Tibial nerve (tissue), 4 donors: ENCODE results near the gene FILIP1. TPM values are rescaled to one million over a fixed set of nuclear protein-coding genes. Genes with fewer than 3 reads are reported as not detected.

Experiments
- DNase-seq, 2 donors: peaks; one replicate each; pipeline ENCODE4 v3.0.0-alpha.2; 2019; ENCODE audit warnings: low spot score in 2 of 2
- H3K27ac ChIP-seq, 4 donors: fragments of 200-600 bp; sonication (generic) in 3 of 4; one replicate each; pipeline ENCODE4 v1.5.1; 2017 to 2019; ENCODE audit warnings: mild to moderate bottlenecking in 1 of 4
- H3K27me3 ChIP-seq, 2 donors: fragments of 200-600 bp; sonication (generic) in 1 of 2; one replicate each; pipeline versions ENCODE4 v1.5.1 to v1.6.0; 2017 to 2019
- H3K36me3 ChIP-seq, 3 donors: fragments of 200-600 bp; sonication (generic); one replicate each; pipeline ENCODE4 v1.5.1; 2018 to 2019
- H3K4me1 ChIP-seq, 4 donors: fragments of 200-600 bp; sonication (generic) in 3 of 4; one replicate each; pipeline ENCODE4 v1.5.1; 2017 to 2019
- H3K4me3 ChIP-seq, 4 donors: fragments of 200-600 bp; sonication (generic) in 3 of 4; one replicate each; pipeline ENCODE4 v1.5.1; 2017 to 2019; ENCODE audit warnings: mild to moderate bottlenecking in 1 of 4, moderate library complexity in 1 of 4
- H3K9me3 ChIP-seq, 4 donors: fragments of 200-600 bp; sonication (generic) in 3 of 4; one replicate each; pipeline ENCODE4 v1.5.1; 2017 to 2019
- CTCF ChIP-seq, 5 experiments: fragments of 200-600 bp in 3 of 5; fragments of 450-650 bp in 2 of 5; sonication (generic) in 3 of 5; IDR thresholded peaks; one replicate each; pipeline ENCODE4 v1.5.1; 2016 to 2019; ENCODE audit warnings: antibody characterized with exemption in 5 of 5, mild to moderate bottlenecking in 3 of 5, moderate library complexity in 2 of 5
- EP300 ChIP-seq, 2 donors: sonication (generic); formaldehyde crosslinking; IDR thresholded peaks; one replicate each; pipeline ENCODE4 v1.6.1; 2017; ENCODE audit warnings: antibody characterized with exemption in 2 of 2, mild to moderate bottlenecking in 1 of 2
- POLR2A ChIP-seq, 2 donors: fragments of 450-650 bp; IDR thresholded peaks; one replicate each; pipeline ENCODE4 v1.6.1; 2017; ENCODE audit warnings: antibody characterized with exemption in 2 of 2, mild to moderate bottlenecking in 2 of 2, moderate library complexity in 2 of 2
- WGBS, 2 donors: methylation state at CpG; one replicate each; pipeline ENCODE4 v1.1.5; 2018; 5-methylcytosine and 5-hydroxymethylcytosine counted together
- total RNA-seq, 4 donors: library from RNA; depleted of rRNA; stranded (reverse); fragments of >200 nt; gene quantifications; one replicate each; pipeline ENCODE4 v1.1.0, GENCODE V29; 2016

The FILIP1 gene
- total RNA-seq, 4 donors from 2014 or later, result 6.0 to 16.3 (median 13.3) TPM

GRCh38 chr6:75391276-75391675 is 102.3 kb downstream of the FILIP1 start:
- Histone ChIP-seq H3K9me3 (no peaks in the 10 kb centered on the region), H3K4me3 (no peak overlapping the region), H3K27me3 (no peaks in the 10 kb centered on the region), H3K27ac (no peak overlapping the region), H3K4me1 (no peaks in the 10 kb centered on the region), H3K36me3 (no peaks in the 10 kb centered on the region)
- TF ChIP-seq EP300 (IDR thresholded peaks at IDR 0.05) (no peak), CTCF (IDR thresholded peaks at IDR 0.05) (no peak), POLR2A (IDR thresholded peaks at IDR 0.05) (no peak)
- 85 to 94% methylated on average over 1 of the region's 1 CpG for WGBS, 2 donors
- DNase-seq, result no peak

GRCh38 chr6:75386050-75386770 is 107.4 kb downstream of the FILIP1 start:
- Histone ChIP-seq H3K9me3 (no peaks in the 10 kb centered on the region), H3K36me3 (no peaks in the 10 kb centered on the region), H3K4me3 (no peak overlapping the region), H3K27me3 (no peaks in the 10 kb centered on the region), H3K4me1 (peaks cover 0 to 7% (median 0%) of the 10 kb centered on the region in 4 donors), H3K27ac (no peak overlapping the region)
- no peak for DNase-seq
- 85 to 87% methylated on average over 8 of the region's 8 CpGs for WGBS, 2 donors
- TF ChIP-seq POLR2A (IDR thresholded peaks at IDR 0.05) (no peak), CTCF (IDR thresholded peaks at IDR 0.05) (no peak), EP300 (IDR thresholded peaks at IDR 0.05) (no peak)

- Histone ChIP-seq H3K27ac (no peak overlapping the region), H3K36me3 (no peaks in the 10 kb centered on the region), H3K4me3 (no peak overlapping the region), H3K9me3 (no peaks in the 10 kb centered on the region), H3K27me3 (no peaks in the 10 kb centered on the region), H3K4me1 (peaks cover 0 to 7% (median 0%) of the 10 kb centered on the region in 4 donors)
- no peak for DNase-seq
- no peak for TF ChIP-seq EP300 (IDR thresholded peaks at IDR 0.05)
- TF ChIP-seq POLR2A (IDR thresholded peaks at IDR 0.05), result no peak
- no peak for TF ChIP-seq CTCF (IDR thresholded peaks at IDR 0.05)
These were observed 109.5 kb downstream of the FILIP1 start for GRCh38 chr6:75384116-75384515.

- whole genome bisulfite sequencing, 2 donors, result 27 to 37% methylated on average over 2 of the region's 2 CpGs
These were observed 111.0 kb downstream of the FILIP1 start for GRCh38 chr6:75382634-75382900.

More at GRCh38 chr6:75382634-75382900, 111.0 kb downstream of the FILIP1 start:
- Histone ChIP-seq H3K9me3 (no peaks in the 10 kb centered on the region), H3K27me3 (no peaks in the 10 kb centered on the region), H3K4me3 (no peak overlapping the region), H3K4me1 (peaks cover 0 to 7% (median 0%) of the 10 kb centered on the region in 4 donors), H3K36me3 (no peaks in the 10 kb centered on the region), H3K27ac (no peak overlapping the region)
- TF ChIP-seq CTCF (IDR thresholded peaks at IDR 0.05), result no peak
- TF ChIP-seq POLR2A (IDR thresholded peaks at IDR 0.05), result no peak
- TF ChIP-seq EP300 (IDR thresholded peaks at IDR 0.05), result no peak
- DNase-seq, result no peak
